Measurements from ENCODE around the gene C20orf173. TPM values are rescaled to one million over a fixed set of nuclear protein-coding genes. Genes with fewer than 3 reads are reported as not detected.

C20orf173 gene
- total RNA-seq, 3 donors from 2014 or later (not counting 1 experiment from before 2014, with no cell fraction given): not detected

- peak overlapping the region; percentile 62 for H3K4me3 Mint-ChIP-seq
- H3K27ac Mint-ChIP-seq: peak overlapping the region; percentile 97 to 99
- no peaks in the 10 kb centered on the region for H3K27me3 Mint-ChIP-seq (ENCODE audit: low read depth in 2 of 2)
- intact Hi-C loops (cut with micrococcal nuclease): no loop called here
- peaks cover 50% of the 10 kb centered on the region for H3K4me1 ChIP-seq (ENCODE audit: control insufficient read depth, insufficient read depth, low read length)
- H3K27me3 ChIP-seq (ENCODE audit: control insufficient read depth, insufficient read depth, low read length): no peaks in the 10 kb centered on the region
- H3K36me3 Mint-ChIP-seq: no peaks in the 10 kb centered on the region
- H3K4me3 ChIP-seq (ENCODE audit: low read length): no peak overlapping the region
- H3K4me1 Mint-ChIP-seq: peaks cover 55 to 67% of the 10 kb centered on the region in 2 donors
- no peaks in the 10 kb centered on the region for H3K9me3 ChIP-seq (ENCODE audit: control insufficient read depth, insufficient read depth, low read length)
- no peak for TF ChIP-seq CTCF (IDR thresholded peaks at IDR 0.05)
- H3K9me3 Mint-ChIP-seq: peaks cover 0 to 3% of the 10 kb centered on the region in 2 donors
- H3K27ac ChIP-seq (ENCODE audit: low read length): no peak overlapping the region
- WGBS (ENCODE audit: insufficient coverage): 100% methylated on average over 2 of the region's 4 CpGs
- no peaks in the 10 kb centered on the region for H3K36me3 ChIP-seq (ENCODE audit: control insufficient read depth, insufficient read depth, low read length)
- no peak for ATAC-seq
- DNase-seq: no peak
Measured at GRCh38 chr20:35487479-35487878, 42.0 kb downstream of the C20orf173 start.

GRCh38 chr20:35479798-35480197 is 49.7 kb downstream of the C20orf173 start:
- intact Hi-C loops (cut with micrococcal nuclease): no loop called here
- Mint-ChIP-seq H3K4me3 (no peak overlapping the region), H3K4me1 (peaks cover 13 to 31% of the 10 kb centered on the region in 2 donors), H3K27me3 (ENCODE audit: low read depth in 2 of 2) (no peaks in the 10 kb centered on the region), H3K27ac (peak overlapping the region; percentile 11 to 84), H3K36me3 (peaks cover 7% of the 10 kb centered on the region), H3K9me3 (peaks cover 0 to 3% of the 10 kb centered on the region in 2 donors)
- no peak overlapping the region for H3K27ac ChIP-seq (ENCODE audit: low read length)
- 97% methylated on average over 5 of the region's 5 CpGs for WGBS (ENCODE audit: insufficient coverage)
- peaks cover 5% of the 10 kb centered on the region for H3K4me1 ChIP-seq (ENCODE audit: control insufficient read depth, insufficient read depth, low read length)
- no peak for TF ChIP-seq CTCF (IDR thresholded peaks at IDR 0.05)
- DNase-seq: no peak
- no peaks in the 10 kb centered on the region for H3K27me3 ChIP-seq (ENCODE audit: control insufficient read depth, insufficient read depth, low read length)
- no peaks in the 10 kb centered on the region for H3K9me3 ChIP-seq (ENCODE audit: control insufficient read depth, insufficient read depth, low read length)
- ATAC-seq: no peak
- H3K36me3 ChIP-seq (ENCODE audit: control insufficient read depth, insufficient read depth, low read length): peaks cover 42% of the 10 kb centered on the region
- no peak overlapping the region for H3K4me3 ChIP-seq (ENCODE audit: low read length)

GRCh38 chr20:35478804-35479472 is 50.5 kb downstream of the C20orf173 start:
- no peaks in the 10 kb centered on the region for H3K27me3 ChIP-seq (ENCODE audit: control insufficient read depth, insufficient read depth, low read length)
- ATAC-seq (no peak), DNase-seq (peak in 1 of 2 donors; percentile 31)
- H3K4me3 ChIP-seq (ENCODE audit: low read length): no peak overlapping the region
- Mint-ChIP-seq H3K9me3 (no peaks in the 10 kb centered on the region), H3K4me1 (peaks cover 13 to 25% of the 10 kb centered on the region in 2 donors), H3K36me3 (peaks cover 7% of the 10 kb centered on the region), H3K27me3 (ENCODE audit: low read depth in 2 of 2) (no peaks in the 10 kb centered on the region), H3K27ac (peak overlapping the region; percentile 11 to 84), H3K4me3 (no peak overlapping the region)
- no peaks in the 10 kb centered on the region for H3K9me3 ChIP-seq (ENCODE audit: control insufficient read depth, insufficient read depth, low read length)
- TF ChIP-seq CTCF (IDR thresholded peaks at IDR 0.05): no peak
- H3K36me3 ChIP-seq (ENCODE audit: control insufficient read depth, insufficient read depth, low read length): peaks cover 51% of the 10 kb centered on the region
- no peak overlapping the region for H3K27ac ChIP-seq (ENCODE audit: low read length)
- peaks cover 5% of the 10 kb centered on the region for H3K4me1 ChIP-seq (ENCODE audit: control insufficient read depth, insufficient read depth, low read length)
- intact Hi-C loops (cut with micrococcal nuclease): no loop called here
- 89% methylated on average over 16 of the region's 16 CpGs for WGBS (ENCODE audit: insufficient coverage)

Other genes starting within 250 kb of the C20orf173 start
- gene EIF6, start 244.9 kb downstream of the C20orf173 start, total RNA-seq: 10 to 100 TPM; 73.9 to 81.4 (median 79.0) TPM
- gene FAM83C, start 237.2 kb downstream of the C20orf173 start, total RNA-seq: not detected
- 10 to 100 TPM; 22.2 to 39.7 (median 27.7) TPM for gene UQCC1, start 117.7 kb downstream of the C20orf173 start, total RNA-seq
- gene GDF5, start 91.4 kb downstream of the C20orf173 start, total RNA-seq: not detected
- gene CEP250, start 74.1 kb downstream of the C20orf173 start, total RNA-seq: 10 to 100 TPM; 61.5 to 91.8 (median 80.8) TPM
- 100 to 1,000 TPM; 128 to 130 (median 129) TPM for gene ERGIC3, start 12.4 kb upstream of the C20orf173 start, total RNA-seq
- 10 to 100 TPM; 11.2 to 16.2 (median 11.9) TPM for gene SPAG4, start 86.2 kb upstream of the C20orf173 start, total RNA-seq
- gene CPNE1, start 135.2 kb upstream of the C20orf173 start, total RNA-seq: 100 to 1,000 TPM; 298 to 342 (median 334) TPM
- 100 to 1,000 TPM in 1 of 3 donors, 10 to 100 TPM in 2; 80.9 to 112 (median 89.4) TPM for gene RBM12, start 135.2 kb upstream of the C20orf173 start, total RNA-seq
- 10 to 100 TPM; 11.3 to 20.8 (median 16.0) TPM for gene NFS1, start 169.7 kb upstream of the C20orf173 start, total RNA-seq
- 10 to 100 TPM; 38.3 to 49.7 (median 40.5) TPM for gene ROMO1, start 169.8 kb upstream of the C20orf173 start, total RNA-seq
- gene RBM39, start 212.6 kb upstream of the C20orf173 start, total RNA-seq: 1,000 to 10,000 TPM; 1,431 to 1,555 (median 1,445) TPM
- 100 to 1,000 TPM; 151 to 165 (median 161) TPM for gene PHF20, start 242.4 kb upstream of the C20orf173 start, total RNA-seq